ENCODE measurements around the gene KCNQ1. TPM values are rescaled to one million over a fixed set of nuclear protein-coding genes. Genes with fewer than 3 reads are reported as not detected.

The KCNQ1 gene
- total and polyA plus RNA-seq, 2 donors (not counting 3 experiments of a cell fraction or from before 2014, with no cell fraction given), result 0.07 to 0.09 TPM

DNA sequence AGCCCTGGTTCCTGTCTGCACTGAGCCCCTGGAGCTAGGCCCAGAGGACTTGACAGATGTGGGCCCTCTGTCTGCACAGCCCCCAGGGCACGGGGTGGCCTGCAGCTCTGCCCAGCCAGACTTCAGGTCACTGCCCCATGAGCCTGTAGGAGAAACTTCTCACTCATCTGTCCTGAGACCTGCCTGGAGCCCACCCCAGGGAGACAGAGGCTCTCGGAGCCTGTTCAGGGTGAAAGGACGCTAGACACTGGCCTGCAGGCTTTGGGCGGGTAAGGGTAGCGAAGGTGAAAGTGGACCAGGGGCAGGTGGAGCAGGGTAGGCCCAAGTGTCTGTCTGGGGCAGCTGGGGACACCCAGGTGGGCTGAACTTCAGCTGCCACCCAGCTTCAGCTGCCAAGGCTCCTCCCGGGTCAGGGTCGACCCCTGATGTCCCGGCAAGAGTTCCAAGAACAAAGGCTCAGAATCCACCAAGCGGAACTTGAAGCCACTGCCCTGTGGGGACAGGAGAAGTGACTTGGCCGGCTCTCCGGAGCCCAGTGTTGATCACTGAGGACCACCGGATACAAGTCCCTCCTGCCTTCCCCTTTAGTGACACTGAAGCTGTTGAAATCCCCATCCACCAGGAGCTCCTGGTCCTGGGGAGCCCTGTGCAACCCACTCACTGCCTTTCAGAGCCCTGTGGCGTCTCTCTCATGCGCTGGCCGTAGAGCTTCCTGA lies 90.3 kb downstream of the KCNQ1 start:
- no peaks in the 10 kb centered on the region for H4K20me1 ChIP-seq (replicated peaks; ENCODE audit: control insufficient read depth, extremely low read depth, insufficient read depth, low read length)
- H3K4me3 ChIP-seq (replicated peaks in 1 of 3; ENCODE audit: insufficient read depth in 1 of 3, low read depth in 1 of 3, low read length in 3 of 3), result no peak overlapping the region
- intact Hi-C loops (cut with micrococcal nuclease) (loop anchor here (5.0 to 10.0 kb wide), 4 partner anchors 338 to 882 kb away; partner anchors contain the start of gene NAP1L4), dilution Hi-C loops (cut with MboI; ENCODE audit: extremely low pct_ligation_motif_present, low sequenced_read_pairs) (no loop called here)
- no peak overlapping the region for H2AFZ ChIP-seq (ENCODE audit: low read depth, low read length)
- POLR2A ChIA-PET, result no interaction called here
- H3K27me3 ChIP-seq (ENCODE audit: control insufficient read depth in 2 of 2, insufficient read depth in 2 of 2, low read length in 2 of 2), result no peaks in the 10 kb centered on the region
- H3K4me1 ChIP-seq (ENCODE audit: control insufficient read depth, extremely low read depth, insufficient read depth, low read length), result peaks cover 9% of the 10 kb centered on the region
- H3K9ac ChIP-seq (replicated peaks; ENCODE audit: extremely low read depth, insufficient read depth, low read length), result no peak overlapping the region
- H3K9me3 ChIP-seq (replicated peaks; ENCODE audit: control insufficient read depth, insufficient read depth, low read length), result no peaks in the 10 kb centered on the region
- H3K9me1 ChIP-seq (replicated peaks; ENCODE audit: control insufficient read depth, extremely low read depth, insufficient read depth, low read length), result no peaks in the 10 kb centered on the region
- no peak for TF ChIP-seq POLR2A (IDR thresholded peaks at IDR 0.05; ENCODE audit: low read depth, low read length)
- no peak for TF ChIP-seq JUN (IDR thresholded peaks at IDR 0.05; ENCODE audit: borderline replicate concordance, insufficient read depth, insufficient read length, low read depth)
- TF ChIP-seq MYC (IDR thresholded peaks at IDR 0.05; ENCODE audit: low read depth, low read length), result no peak
- TF ChIP-seq POLR2AphosphoS5 (IDR thresholded peaks at IDR 0.05; ENCODE audit: insufficient read depth, low read depth, low read length), result no peak
- TF ChIP-seq GATA2 (IDR thresholded peaks at IDR 0.05; ENCODE audit: insufficient read depth, insufficient read length, low read depth, low read length), result no peak
- TF ChIP-seq FOS (IDR thresholded peaks at IDR 0.05; ENCODE audit: borderline replicate concordance, insufficient read depth, low read length), result no peak
- no peak for TF ChIP-seq CTCF (IDR thresholded peaks at IDR 0.05; ENCODE audit: extremely low read depth in 1 of 2, insufficient read depth in 1 of 2, low read depth in 1 of 2, low read length in 2 of 2)
- TF ChIP-seq EZH2 (IDR thresholded peaks at IDR 0.05; ENCODE audit: borderline replicate concordance, low read depth, low read length, severe bottlenecking), result no peak
- no peak for TF ChIP-seq MAX (IDR thresholded peaks at IDR 0.05; ENCODE audit: insufficient read depth, insufficient read length)
- H3K27ac ChIP-seq (ENCODE audit: insufficient read depth, low read depth, low read length), result no peak overlapping the region
- CTCF ChIA-PET, result interaction anchor here (0.7 to 8.5 kb wide), 5 partner anchors 9 to 874 kb away, joined by 3 to 711 read pairs (median 3); partner anchors contain the start of gene CDKN1C
- FAIRE-seq (no peak), DNase-seq (ENCODE audit: low read depth, low spot score) (no peak)
- no peaks in the 10 kb centered on the region for H3K36me3 ChIP-seq (ENCODE audit: control insufficient read depth in 2 of 2, extremely low read depth in 1 of 2, insufficient read depth in 2 of 2, low read length in 2 of 2)
- H3K79me2 ChIP-seq (ENCODE audit: control insufficient read depth, insufficient read depth, low read length), result no peaks in the 10 kb centered on the region
- H3K4me2 ChIP-seq (ENCODE audit: insufficient read depth, low read length), result no peak overlapping the region
- no TSS peak for BruUV-seq (replicated peaks)
